ENCODE data around the gene C11orf98. TPM values are rescaled to one million over a fixed set of nuclear protein-coding genes. Genes with fewer than 3 reads are reported as not detected.

The C11orf98 gene
- total RNA-seq, 1 experiment from 2014 or later: 141 TPM

GRCh38 chr11:62708793-62709192, 43.8 kb upstream of the C11orf98 start:
- intact Hi-C loops (cut with micrococcal nuclease; ENCODE audit: unreplicated experiment): loop anchor here (5.0 kb wide), 2 partner anchors 116 to 311 kb away; partner anchors contain the start of gene TUT1
- Histone ChIP-seq H3K4me3 (ENCODE audit: low read depth, low read length, poor library complexity, severe bottlenecking) (peak overlapping the region; percentile 54), H3K27me3 (replicated peaks; ENCODE audit: insufficient read depth, low read depth, low read length, poor library complexity) (no peaks in the 10 kb centered on the region), H3K27ac (ENCODE audit: low read depth, low read length, poor library complexity, severe bottlenecking) (peak overlapping the region; percentile 96), H3K4me1 (ENCODE audit: insufficient read depth, low read length, poor library complexity, severe bottlenecking) (peaks cover 38% of the 10 kb centered on the region), H3K36me3 (ENCODE audit: insufficient read depth, low read length, poor library complexity, severe bottlenecking) (peaks cover 36% of the 10 kb centered on the region), H3K9me3 (ENCODE audit: low read depth, low read length, poor library complexity, severe bottlenecking) (no peaks in the 10 kb centered on the region)
- ChIA-PET CTCF (no interaction called here), POLR2A (ENCODE audit: low non-redundant PET) (interaction anchor here (0.5 kb wide), 1 partner anchor 37 kb away, joined by 3 read pairs; no protein-coding TSS in a partner anchor)
- DNase-seq (ENCODE audit: low spot score): no peak
- no TSS peak for BruUV-seq (replicated peaks)
- TF ChIP-seq EZH2 (IDR thresholded peaks at IDR 0.05; ENCODE audit: borderline replicate concordance, low read depth, low read length, poor library complexity, severe bottlenecking) (no peak), CTCF (conservative IDR thresholded peaks at IDR 0.05; ENCODE audit: low read depth, low read length) (no peak)

DNA sequence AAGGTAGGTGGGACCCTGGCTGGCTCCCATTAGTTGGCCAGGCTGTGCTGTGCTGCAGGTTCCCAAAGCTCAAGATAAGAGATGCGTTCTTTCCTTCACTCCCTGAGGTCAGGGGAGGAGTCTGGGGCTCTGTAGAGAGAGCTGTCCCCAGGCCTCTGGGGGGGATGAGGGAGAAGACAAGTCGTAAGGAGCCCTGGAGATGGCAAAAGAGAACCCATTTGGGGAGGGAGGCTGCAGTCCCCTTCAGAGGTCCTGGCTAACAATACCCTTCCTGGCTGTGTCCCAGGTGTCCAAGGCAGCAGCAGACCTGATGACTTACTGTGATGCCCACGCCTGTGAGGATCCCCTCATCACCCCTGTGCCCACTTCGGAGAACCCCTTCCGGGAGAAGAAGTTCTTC, 43.4 kb upstream of the C11orf98 start:
- intact Hi-C loops (cut with micrococcal nuclease; ENCODE audit: unreplicated experiment): loop anchor here (5.0 kb wide), 2 partner anchors 116 to 311 kb away; partner anchors contain the start of gene TUT1

DNA sequence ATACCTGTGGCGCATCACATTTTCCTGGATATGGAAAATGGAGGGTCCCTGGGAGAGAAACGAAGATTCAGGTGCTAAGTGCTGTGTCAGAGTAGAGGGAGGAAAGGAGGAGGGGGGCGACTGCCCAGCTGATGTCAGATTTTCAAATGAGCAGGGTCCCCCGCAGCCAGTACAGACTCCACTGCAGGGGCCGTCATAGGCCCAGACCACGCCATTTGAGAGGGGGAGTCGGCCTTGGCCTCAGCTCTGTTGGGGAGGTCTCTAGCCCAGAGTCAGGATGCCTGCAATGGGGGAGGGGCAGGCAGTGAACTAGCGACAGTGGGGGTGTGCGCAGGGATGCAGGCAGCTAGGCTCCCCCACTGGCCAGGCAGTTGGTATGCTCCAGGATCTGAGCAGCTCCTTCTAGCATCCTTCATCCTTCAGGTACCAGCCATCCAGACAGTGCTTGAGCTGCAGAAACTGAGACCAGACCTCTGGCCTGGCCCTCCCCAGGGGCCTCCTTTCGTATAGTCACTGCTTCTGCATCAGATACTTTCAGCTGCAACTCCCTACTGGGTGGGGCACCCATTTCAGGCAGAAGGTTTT, 42.4 kb upstream of the C11orf98 start, which contains the start of the genes BSCL2 and GNG3:
BSCL2 (minus strand) TSS at position 148 of the 585 bp plus-strand sequence. CDS start 229 bp downstream, outside the sequence.
GNG3 (plus strand) TSS at position 400 of the 585 bp plus-strand sequence. CDS start 620 bp downstream, outside the sequence.
- TF ChIP-seq EZH2 (IDR thresholded peaks at IDR 0.05; ENCODE audit: borderline replicate concordance, low read depth, low read length, poor library complexity, severe bottlenecking) (no peak), CTCF (conservative IDR thresholded peaks at IDR 0.05; ENCODE audit: low read depth, low read length) (no peak)
- ChIA-PET CTCF (interaction anchor here (0.6 kb wide), 1 partner anchor 9 kb away, joined by 5 read pairs; no protein-coding TSS in a partner anchor), POLR2A (ENCODE audit: low non-redundant PET) (no interaction called here)
- peak within 1 kb of the TSS; percentile 65 for H3K4me3 ChIP-seq (ENCODE audit: low read depth, low read length, poor library complexity, severe bottlenecking)
- no peaks in the 10 kb centered on the region for H3K27me3 ChIP-seq (replicated peaks; ENCODE audit: insufficient read depth, low read depth, low read length, poor library complexity)
- peaks cover 38% of the 10 kb centered on the region for H3K4me1 ChIP-seq (ENCODE audit: insufficient read depth, low read length, poor library complexity, severe bottlenecking)
- no peaks in the 10 kb centered on the region for H3K9me3 ChIP-seq (ENCODE audit: low read depth, low read length, poor library complexity, severe bottlenecking)
- no TSS peak for BruUV-seq (replicated peaks)
- peaks cover 21% of the 10 kb centered on the region for H3K36me3 ChIP-seq (ENCODE audit: insufficient read depth, low read length, poor library complexity, severe bottlenecking)
- DNase-seq (ENCODE audit: low spot score): peak; percentile 64
- intact Hi-C loops (cut with micrococcal nuclease; ENCODE audit: unreplicated experiment): loop anchor here (5.0 kb wide), 2 partner anchors 115 to 310 kb away; partner anchors contain the start of gene TUT1
- peak within 1 kb of the TSS; percentile 96 for H3K27ac ChIP-seq (ENCODE audit: low read depth, low read length, poor library complexity, severe bottlenecking)

More for the DNA sequence above, 43.4 kb upstream of the C11orf98 start:
- Histone ChIP-seq H3K9me3 (ENCODE audit: low read depth, low read length, poor library complexity, severe bottlenecking) (no peaks in the 10 kb centered on the region), H3K27ac (ENCODE audit: low read depth, low read length, poor library complexity, severe bottlenecking) (peak overlapping the region; percentile 96), H3K4me3 (ENCODE audit: low read depth, low read length, poor library complexity, severe bottlenecking) (peak overlapping the region; percentile 54), H3K27me3 (replicated peaks; ENCODE audit: insufficient read depth, low read depth, low read length, poor library complexity) (no peaks in the 10 kb centered on the region), H3K36me3 (ENCODE audit: insufficient read depth, low read length, poor library complexity, severe bottlenecking) (peaks cover 32% of the 10 kb centered on the region), H3K4me1 (ENCODE audit: insufficient read depth, low read length, poor library complexity, severe bottlenecking) (peaks cover 38% of the 10 kb centered on the region)
- ChIA-PET POLR2A (ENCODE audit: low non-redundant PET) (no interaction called here), CTCF (no interaction called here)
- TF ChIP-seq CTCF (conservative IDR thresholded peaks at IDR 0.05; ENCODE audit: low read depth, low read length) (no peak), EZH2 (IDR thresholded peaks at IDR 0.05; ENCODE audit: borderline replicate concordance, low read depth, low read length, poor library complexity, severe bottlenecking) (no peak)
- no peak for DNase-seq (ENCODE audit: low spot score)
- no TSS peak for BruUV-seq (replicated peaks)
